H54 (cell line): ENCODE measurements around the gene SGTA.
A peak's percentile ranks its signal among the peaks of the same experiment; 100 is the strongest.

ENCODE experiments used
- DNase-seq: peaks from one replicate; pipeline ENCODE4 v3.0.0; 2011; ENCODE audit warnings: low spot score, mixed read lengths; ENCODE audit not compliant: insufficient read length
- FAIRE-seq: peaks from 3 replicates; lab custom pipeline; 2011; peaks lifted over from hg19 to GRCh38; lab: Jason Lieb, UNC
- POLR2A ChIP-seq: IDR thresholded peaks from 2 replicates; pipeline ENCODE4 v1.6.1; 2011; ENCODE audit warnings: low read depth, mild to moderate bottlenecking, low read length

SGTA gene

DNA sequence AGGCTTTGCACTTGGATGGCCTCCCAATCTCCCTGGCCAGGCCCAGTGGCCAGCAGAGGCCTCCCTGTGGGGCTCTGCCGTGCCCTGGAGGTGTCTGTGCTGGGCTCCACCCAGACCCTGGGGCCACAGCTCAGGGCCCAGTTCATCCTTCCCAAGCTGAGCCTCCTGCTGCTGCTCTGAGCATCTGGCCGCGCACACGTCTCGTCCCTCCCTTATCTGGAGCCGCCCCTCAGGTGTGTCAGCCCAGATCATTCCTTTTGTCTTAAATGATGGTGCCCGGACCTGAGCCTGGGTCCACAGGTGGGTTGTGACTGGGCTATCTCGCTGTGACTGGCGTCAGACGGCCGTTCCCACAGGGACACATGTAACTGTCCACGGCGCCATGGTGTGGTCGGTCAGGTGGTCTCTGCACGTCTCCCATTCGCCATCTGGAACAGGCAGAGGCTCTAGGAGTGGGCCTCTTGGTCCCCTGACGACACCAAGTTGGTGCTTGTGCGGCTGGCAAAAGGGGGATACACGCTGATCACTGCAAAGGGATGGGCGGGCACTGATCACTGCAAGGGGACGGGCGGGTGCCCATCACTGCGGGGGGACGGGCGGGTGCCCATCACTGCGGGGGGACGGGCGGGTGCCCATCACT lies 22.3 kb upstream of the SGTA start:
- DNase-seq (no peak), FAIRE-seq (no peak)
- TF ChIP-seq POLR2A: no peak

DNA sequence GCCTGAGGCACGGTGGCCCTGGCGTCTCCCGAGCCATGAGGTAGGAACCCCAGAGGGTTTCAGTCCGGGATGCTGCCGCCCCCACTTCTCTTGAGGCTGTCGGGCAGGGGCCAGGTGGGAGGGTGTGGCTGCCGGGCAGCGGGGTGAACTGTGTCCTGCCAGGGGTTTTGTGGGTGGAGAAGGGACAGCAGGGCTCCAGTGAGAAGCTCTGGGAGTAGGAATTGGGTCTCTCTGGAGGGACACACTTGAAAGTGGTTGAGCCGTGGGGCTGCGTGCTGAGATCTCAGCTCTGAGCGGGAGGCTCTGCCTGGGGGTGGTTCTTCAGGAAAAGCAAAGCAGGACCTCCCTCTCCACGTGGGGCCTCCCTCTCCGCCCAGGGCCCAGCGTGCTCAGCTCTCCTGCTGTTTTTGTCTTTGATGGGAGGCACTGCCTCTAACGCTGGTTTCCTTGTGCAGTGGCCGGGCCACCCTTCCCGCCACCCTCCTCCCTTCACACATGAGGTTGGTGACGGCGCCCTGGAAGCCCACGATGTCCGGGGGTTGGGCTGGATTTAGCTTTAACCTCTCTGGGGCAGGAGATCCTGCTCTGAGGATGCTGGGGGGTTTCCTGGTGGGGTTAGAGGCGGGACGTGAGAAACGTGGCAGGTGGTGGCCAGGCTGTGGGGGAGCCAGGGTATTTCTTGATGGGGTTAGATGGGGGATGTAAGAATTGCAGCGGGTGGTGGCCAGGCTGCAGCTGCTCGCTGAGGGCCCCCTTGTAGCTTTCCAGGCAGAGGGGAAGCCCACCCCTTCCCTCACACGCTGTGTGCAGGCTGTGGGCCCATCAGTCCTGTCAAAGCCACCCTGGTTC lies 21.3 kb upstream of the SGTA start:
- TF ChIP-seq POLR2A: no peak
- DNase-seq (no peak), FAIRE-seq (no peak)

DNA sequence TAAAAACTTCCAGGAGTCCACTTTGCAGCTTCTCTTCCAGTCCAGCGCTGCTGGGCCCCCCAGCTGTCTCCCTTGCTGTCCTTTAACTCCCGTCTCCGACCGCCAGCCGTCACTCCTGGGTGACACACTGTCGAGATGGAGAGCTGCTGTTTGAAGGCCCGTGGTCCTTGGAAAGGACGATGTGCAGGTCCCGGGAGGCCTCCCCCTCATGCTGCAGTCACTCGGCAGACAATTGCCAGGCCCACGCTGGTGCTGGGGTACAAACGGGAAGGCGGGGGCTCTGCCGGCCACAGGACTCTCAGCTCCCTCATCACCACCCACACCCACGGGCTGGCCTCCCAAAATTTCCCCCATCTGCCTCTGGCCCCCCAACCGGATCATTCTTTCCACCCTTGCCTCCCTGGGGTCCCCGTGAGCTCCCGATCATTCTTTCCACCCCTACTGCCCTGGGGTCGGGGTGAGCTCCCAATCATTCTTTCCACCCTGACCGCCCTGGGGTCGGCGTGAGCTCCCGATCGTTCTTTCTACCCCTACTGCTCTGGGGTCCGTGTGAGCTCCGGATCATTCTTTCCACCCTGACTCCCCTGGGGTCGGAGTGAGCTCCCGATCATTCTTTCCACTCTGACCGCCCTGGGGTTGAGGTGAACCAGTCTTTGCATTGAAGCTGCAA lies 20.5 kb upstream of the SGTA start:
- FAIRE-seq (no peak), DNase-seq (no peak)
- no peak for TF ChIP-seq POLR2A

DNA sequence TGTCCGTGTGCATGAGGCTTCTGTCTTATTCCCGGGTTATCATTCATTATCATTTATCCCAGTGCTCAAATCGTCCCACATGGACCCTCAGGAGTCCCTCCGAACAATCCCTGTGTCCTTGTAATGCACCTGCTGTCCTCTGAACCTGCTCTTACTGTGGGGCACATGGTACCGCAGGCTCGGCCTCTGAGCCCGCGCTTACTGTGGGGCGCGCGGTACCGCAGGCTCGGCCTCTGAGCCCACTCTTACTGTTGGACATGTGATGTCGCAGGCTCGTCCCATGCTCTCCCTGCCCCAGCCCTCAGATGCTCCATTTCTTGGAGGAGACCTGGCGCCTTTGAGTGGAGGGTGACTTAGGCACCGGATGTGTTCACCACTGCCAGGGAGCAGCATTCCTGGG lies 19.8 kb upstream of the SGTA start:
- DNase-seq: no peak
- no peak for TF ChIP-seq POLR2A
- FAIRE-seq: no peak

DNA sequence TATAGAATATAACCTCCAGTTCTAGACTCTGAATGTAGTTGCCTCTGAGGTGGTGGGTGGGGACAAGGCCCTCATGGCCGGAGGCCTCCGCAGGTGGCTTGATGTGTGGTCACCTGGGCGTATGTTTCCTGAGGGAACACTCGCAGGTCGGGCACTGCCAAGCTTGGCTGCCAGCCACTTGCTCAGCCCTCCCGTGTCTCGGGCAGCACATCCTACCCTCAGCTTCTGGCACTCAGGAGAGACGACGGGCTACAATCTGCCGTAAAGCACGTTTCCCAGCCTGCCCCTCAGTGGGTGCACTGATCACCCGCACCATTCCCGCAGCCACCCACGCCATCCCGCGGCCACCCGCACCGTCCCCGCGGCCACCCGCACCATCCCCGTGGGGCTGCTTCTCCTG lies 17.4 kb upstream of the SGTA start:
- TF ChIP-seq POLR2A: no peak
- no peak for DNase-seq
- FAIRE-seq: no peak

DNA sequence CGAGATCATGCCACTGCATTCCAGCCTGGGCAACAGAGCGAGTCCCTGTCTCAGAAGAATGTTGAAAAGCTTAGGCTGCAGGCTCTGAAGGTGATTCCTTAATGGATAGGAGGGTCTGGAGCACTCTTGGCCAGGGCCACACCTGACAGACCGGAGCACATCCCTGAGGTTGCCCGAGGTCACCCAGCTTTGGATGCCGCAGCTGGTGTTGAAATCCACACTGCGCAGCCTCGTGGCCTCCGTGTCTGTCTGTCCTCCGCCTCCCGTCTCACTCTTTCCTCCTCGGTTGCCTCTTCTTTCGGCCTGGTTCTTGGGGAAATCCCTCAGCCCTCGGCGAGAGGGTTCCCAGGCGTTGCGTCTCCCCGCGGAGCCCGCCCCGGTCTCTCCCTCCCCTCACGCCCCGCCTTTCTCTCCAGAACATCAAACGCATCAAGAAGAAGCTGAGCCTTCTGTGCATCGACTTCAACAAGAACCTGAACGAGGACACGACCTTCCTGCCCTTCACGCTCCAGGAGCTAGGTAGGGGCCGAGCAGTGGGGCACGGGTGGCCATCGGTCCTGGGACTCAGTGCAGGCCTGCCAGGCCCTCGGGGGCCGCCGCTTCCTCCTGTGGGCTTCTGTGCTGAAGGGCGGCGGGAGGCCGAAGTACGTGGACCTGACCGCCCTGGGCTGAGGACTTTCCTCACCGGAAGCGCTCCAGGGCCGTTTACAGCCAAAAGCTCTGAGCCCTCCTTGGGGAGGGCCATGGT lies 16.4 kb upstream of the SGTA start:
- FAIRE-seq: no peak
- 0 out of 2 replicates have a peak, but pooled peaks have one; percentile 16 for TF ChIP-seq POLR2A
- no peak for DNase-seq

DNA sequence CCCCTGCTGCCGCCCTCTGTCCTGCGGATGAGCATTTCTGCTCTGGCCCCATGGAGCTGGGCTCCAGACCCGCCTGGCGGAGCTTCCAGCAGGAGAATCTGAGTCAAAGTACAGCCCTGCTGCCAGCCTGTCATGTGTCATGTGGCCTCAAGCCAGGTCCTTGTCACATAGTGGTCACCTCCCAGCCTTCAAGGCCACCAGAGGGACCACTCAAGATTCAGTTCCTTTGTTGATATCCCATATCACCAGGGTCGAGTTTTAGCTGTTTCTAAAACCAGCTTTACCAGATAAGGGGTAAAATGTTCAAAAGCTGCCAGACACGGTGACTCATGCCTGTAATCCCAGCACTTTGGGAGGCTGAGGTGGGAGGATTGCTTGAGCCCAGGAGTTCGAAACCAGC lies 15.7 kb upstream of the SGTA start:
- no peak for FAIRE-seq
- TF ChIP-seq POLR2A: no peak
- DNase-seq: peak; percentile 74

DNA sequence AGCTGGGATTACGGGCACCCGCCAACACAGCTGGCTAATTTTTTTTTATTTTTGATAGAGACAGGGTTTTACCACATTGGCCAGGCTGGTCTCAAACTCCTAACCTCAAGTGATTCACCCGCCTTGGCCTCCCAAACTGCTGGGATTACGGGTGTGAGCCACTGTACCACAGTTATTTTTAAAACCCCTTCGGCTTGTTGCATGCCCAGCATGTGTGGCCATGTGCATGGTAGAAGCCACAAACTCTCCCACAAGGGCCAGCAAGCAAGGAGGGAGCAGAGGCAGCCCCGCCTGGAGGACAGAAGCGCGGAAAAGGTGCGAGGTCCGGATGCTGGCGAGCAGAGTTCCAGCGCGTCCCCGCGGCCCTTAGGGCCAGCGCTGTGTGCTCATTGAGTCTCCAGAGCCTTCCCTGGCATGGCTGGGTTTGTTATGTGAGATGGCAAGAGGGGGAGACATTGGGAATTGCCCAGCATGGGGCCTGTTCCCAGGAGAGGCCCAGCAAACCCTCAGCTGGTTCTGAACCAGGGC lies 15.1 kb upstream of the SGTA start:
- no peak for TF ChIP-seq POLR2A
- DNase-seq (no peak), FAIRE-seq (no peak)

DNA sequence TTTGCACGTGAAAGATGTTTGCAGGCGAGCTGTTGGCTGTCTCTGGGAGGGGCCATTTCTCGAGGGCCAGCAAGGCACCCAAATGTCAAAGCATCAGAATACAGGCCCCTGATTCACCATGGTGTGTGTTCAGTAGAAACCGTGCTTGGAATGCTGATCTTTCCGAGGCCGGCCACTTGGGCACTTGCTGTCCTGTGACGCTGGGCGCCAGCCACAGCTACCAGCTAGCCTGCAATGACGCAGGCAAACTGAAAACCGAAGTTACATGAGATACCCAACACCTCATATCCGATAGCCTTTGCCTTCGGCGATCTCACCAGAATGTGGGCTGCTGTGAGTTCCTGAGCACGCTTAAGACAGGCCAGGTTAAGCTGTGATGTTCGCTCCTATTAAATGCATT lies 14.2 kb upstream of the SGTA start:
- TF ChIP-seq POLR2A: no peak
- no peak for FAIRE-seq
- no peak for DNase-seq

DNA sequence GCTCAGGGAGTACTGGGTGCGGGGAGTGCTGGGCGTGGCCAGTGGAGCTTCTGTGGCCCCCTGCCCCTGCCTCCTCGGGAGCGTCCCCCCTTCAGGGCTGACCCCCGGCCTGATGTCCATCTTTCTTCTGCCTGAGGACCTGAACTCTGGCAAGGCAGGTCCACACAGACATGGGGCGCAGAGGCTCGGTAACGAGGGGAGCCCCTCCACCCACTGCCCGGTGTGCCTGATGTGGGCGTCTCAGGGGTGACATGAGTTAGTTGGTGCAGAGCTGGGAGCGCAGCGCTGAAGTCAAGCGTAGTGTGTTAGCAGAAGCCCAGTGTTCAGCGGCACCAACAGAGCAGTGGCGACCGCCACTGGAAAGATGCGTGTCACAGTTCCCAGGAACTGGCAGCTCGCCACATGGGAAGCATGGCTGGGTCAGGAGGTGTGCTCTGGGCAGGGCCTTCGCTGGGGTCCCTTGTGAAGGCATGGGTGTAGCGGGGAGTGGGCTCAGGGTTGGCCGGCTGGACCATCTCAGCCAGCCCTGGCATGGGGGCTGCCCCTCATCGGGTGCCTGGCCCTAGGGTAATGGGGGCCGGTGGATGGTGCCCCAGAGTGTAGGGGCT lies 13.7 kb upstream of the SGTA start:
- DNase-seq (no peak), FAIRE-seq (no peak)
- TF ChIP-seq POLR2A: no peak

DNA sequence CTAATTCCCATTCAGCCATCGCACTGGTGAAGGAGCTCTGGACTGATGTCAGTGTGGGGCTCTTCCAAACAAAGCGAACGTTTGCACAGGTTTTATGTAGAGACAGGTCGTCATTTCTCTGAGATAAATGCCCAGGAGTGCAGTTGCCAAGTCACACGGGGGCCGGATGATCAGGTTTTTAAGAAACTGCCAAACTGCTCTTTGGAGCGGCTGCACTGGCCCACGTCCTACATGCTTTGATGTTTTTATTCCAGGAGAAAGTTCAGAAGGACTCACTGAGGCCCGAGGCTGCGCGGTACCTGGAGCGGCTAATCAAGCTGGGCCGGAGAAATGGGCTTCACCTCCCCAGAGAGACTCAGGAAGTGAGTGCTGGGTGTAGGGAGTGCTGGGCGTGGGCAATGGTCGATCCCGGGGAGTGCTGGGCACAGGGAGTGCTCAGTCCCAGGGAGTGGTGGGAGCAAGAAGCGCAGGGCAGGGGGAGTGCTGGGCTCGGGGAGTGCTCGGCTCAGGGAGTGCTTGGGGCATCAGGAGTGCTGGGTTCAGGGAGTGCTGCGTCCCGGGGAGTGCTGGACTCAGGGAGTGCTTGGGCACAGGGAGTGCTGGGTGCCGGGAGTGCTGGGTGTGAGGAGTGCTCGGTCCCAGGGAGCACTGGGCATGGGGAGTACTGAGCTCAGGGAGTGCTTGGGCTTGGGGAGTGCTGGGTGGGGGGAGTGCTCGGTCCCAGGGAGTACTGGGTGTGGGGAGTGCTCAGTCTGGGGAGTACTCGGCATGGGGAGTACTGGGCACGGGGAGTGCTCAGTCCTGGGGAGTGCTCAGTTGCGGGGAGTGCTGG lies 13.0 kb upstream of the SGTA start:
- FAIRE-seq (no peak), DNase-seq (no peak)
- no peak for TF ChIP-seq POLR2A

DNA sequence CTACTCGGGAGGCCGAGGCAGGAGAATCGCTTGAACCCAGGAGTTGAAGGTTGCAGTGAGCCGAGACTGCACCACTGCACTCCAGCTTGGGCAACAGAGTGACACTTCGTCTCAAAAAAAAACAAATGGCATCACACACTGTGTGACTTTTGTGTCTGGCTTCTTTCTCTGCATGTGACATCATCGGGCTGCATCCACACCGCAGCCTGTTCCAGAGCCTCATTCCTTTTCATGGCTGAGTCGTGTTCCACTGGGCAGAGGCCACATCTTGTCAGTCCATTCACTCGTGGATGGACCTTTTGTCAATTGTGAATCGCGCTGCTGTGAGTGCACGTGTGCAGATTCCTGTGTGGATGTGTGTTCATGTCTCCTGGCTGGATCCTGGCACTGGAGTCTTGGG lies 10.5 kb upstream of the SGTA start:
- no peak for DNase-seq
- no peak for TF ChIP-seq POLR2A
- FAIRE-seq: no peak
